Mesodermal cell (in vitro differentiated cells): ENCODE measurements around the gene CMC4.

Experiments
- H3K27ac ChIP-seq: 2 replicates; pipeline ENCODE4 v1.7.0; 2013; ENCODE audit warnings: mild to moderate bottlenecking, low read depth, low read length, moderate library complexity; ENCODE audit not compliant: severe bottlenecking
- H3K36me3 ChIP-seq: 2 replicates; pipeline ENCODE4 v1.7.1; 2013; ENCODE audit warnings: mild to moderate bottlenecking, low read length, moderate library complexity; ENCODE audit not compliant: control insufficient read depth, insufficient read depth
- H3K4me1 ChIP-seq: one replicate; pipeline ENCODE4 v1.7.1; 2013; ENCODE audit warnings: mild to moderate bottlenecking, low read length; ENCODE audit not compliant: insufficient read depth, control insufficient read depth, poor library complexity, severe bottlenecking
- H3K4me3 ChIP-seq: 2 replicates; pipeline ENCODE4 v1.7.0; 2013; ENCODE audit warnings: low read length, control low read depth, mild to moderate bottlenecking; ENCODE audit not compliant: insufficient read depth, poor library complexity, severe bottlenecking; ENCODE audit errors: extremely low read depth
- H3K9me3 ChIP-seq: 2 replicates; pipeline ENCODE4 v1.7.1; 2013; ENCODE audit warnings: mild to moderate bottlenecking, low read length, moderate library complexity; ENCODE audit not compliant: control insufficient read depth
- WGBS, 2 experiments: methylation state at CpG; one replicate each; pipeline ENCODE4 v1.1.5; 2013; ENCODE audit warnings: missing lambda C conversion rate in 2 of 2; ENCODE audit not compliant: insufficient coverage in 2 of 2; 5-methylcytosine and 5-hydroxymethylcytosine counted together

CMC4 gene

GRCh38 chrX:155071694-155072280, 851 bp upstream of the CMC4 start:
- H3K9me3 ChIP-seq, result no peaks in the 10 kb centered on the region
- H3K4me1 ChIP-seq, result peaks cover 6% of the 10 kb centered on the region
- H3K4me3 ChIP-seq, result peak overlapping the region; percentile 62
- WGBS, 2 experiments, result 0% methylated on average over 6 to 8 of the region's 25 CpGs
- peaks cover 20% of the 10 kb centered on the region for H3K36me3 ChIP-seq
- H3K27ac ChIP-seq, result peak overlapping the region; percentile 29

GRCh38 chrX:155070663-155070974, 317 bp downstream of the CMC4 start:
- no peaks in the 10 kb centered on the region for H3K9me3 ChIP-seq
- peak overlapping the region; percentile 10 for H3K27ac ChIP-seq
- no CpG with 5 or more reads among the region's 16 CpGs for WGBS, 2 experiments
- peak overlapping the region; percentile 49 for H3K4me3 ChIP-seq
- H3K36me3 ChIP-seq, result peaks cover 10% of the 10 kb centered on the region
- peaks cover 6% of the 10 kb centered on the region for H3K4me1 ChIP-seq

GRCh38 chrX:155070038-155070437, 898 bp downstream of the CMC4 start:
- Histone ChIP-seq H3K4me3 (peak overlapping the region; percentile 49), H3K9me3 (no peaks in the 10 kb centered on the region), H3K4me1 (peaks cover 6% of the 10 kb centered on the region), H3K36me3 (peaks cover 5% of the 10 kb centered on the region), H3K27ac (no peak overlapping the region)
- WGBS, 2 experiments, result 10% methylated on average over 4 of the region's 12 CpGs; no CpG with 5 or more reads in 1 of the 2 experiments

GRCh38 chrX:155069414-155069813, 1.5 kb downstream of the CMC4 start:
- no peak overlapping the region for H3K27ac ChIP-seq
- peaks cover 5% of the 10 kb centered on the region for H3K36me3 ChIP-seq
- no peak overlapping the region for H3K4me3 ChIP-seq
- peaks cover 6% of the 10 kb centered on the region for H3K4me1 ChIP-seq
- no peaks in the 10 kb centered on the region for H3K9me3 ChIP-seq
- WGBS, 2 experiments, result no CpG with 5 or more reads among the region's 1 CpG

- 67% methylated on average over 1 of the region's 1 CpG; no CpG with 5 or more reads in 1 of the 2 experiments for WGBS, 2 experiments
- peaks cover under 1% of the 10 kb centered on the region for H3K36me3 ChIP-seq
- H3K4me1 ChIP-seq, result peaks cover 6% of the 10 kb centered on the region
- peak overlapping the region; percentile 55 for H3K27ac ChIP-seq
- no peak overlapping the region for H3K4me3 ChIP-seq
- H3K9me3 ChIP-seq, result no peaks in the 10 kb centered on the region
Observed at GRCh38 chrX:155068165-155068564, 2.8 kb downstream of the CMC4 start.

- Histone ChIP-seq H3K27ac (no peak overlapping the region), H3K36me3 (peaks cover 11% of the 10 kb centered on the region), H3K9me3 (no peaks in the 10 kb centered on the region), H3K4me3 (no peak overlapping the region), H3K4me1 (no peaks in the 10 kb centered on the region)
- 96 to 100% methylated on average over 1 to 4 of the region's 8 CpGs for WGBS, 2 experiments
Observed at GRCh38 chrX:155065035-155065734, 5.8 kb downstream of the CMC4 start.

GRCh38 chrX:155061760-155062159, 9.2 kb downstream of the CMC4 start:
- Histone ChIP-seq H3K9me3 (no peaks in the 10 kb centered on the region), H3K27ac (no peak overlapping the region), H3K4me1 (no peaks in the 10 kb centered on the region), H3K36me3 (peaks cover 15% of the 10 kb centered on the region), H3K4me3 (no peak overlapping the region)
- WGBS, 2 experiments, result 83% methylated on average over 2 of the region's 4 CpGs; no CpG with 5 or more reads in 1 of the 2 experiments

GRCh38 chrX:155056877-155057792, 13.8 kb downstream of the CMC4 start:
- WGBS, 2 experiments, result 52% methylated on average over 7 of the region's 25 CpGs; no CpG with 5 or more reads in 1 of the 2 experiments
- Histone ChIP-seq H3K9me3 (no peaks in the 10 kb centered on the region), H3K36me3 (peaks cover 21% of the 10 kb centered on the region), H3K4me3 (no peak overlapping the region), H3K27ac (peak overlapping the region; percentile 10), H3K4me1 (no peaks in the 10 kb centered on the region)

GRCh38 chrX:155056471-155056870, 14.5 kb downstream of the CMC4 start:
- Histone ChIP-seq H3K4me1 (no peaks in the 10 kb centered on the region), H3K36me3 (peaks cover 28% of the 10 kb centered on the region), H3K9me3 (no peaks in the 10 kb centered on the region), H3K4me3 (no peak overlapping the region), H3K27ac (no peak overlapping the region)
- WGBS, 2 experiments, result no CpG with 5 or more reads among the region's 1 CpG

- H3K27ac ChIP-seq, result no peak overlapping the region
- peaks cover 21% of the 10 kb centered on the region for H3K36me3 ChIP-seq
- no peak overlapping the region for H3K4me3 ChIP-seq
- 90% methylated on average over 2 of the region's 3 CpGs; no CpG with 5 or more reads in 1 of the 2 experiments for WGBS, 2 experiments
- no peaks in the 10 kb centered on the region for H3K4me1 ChIP-seq
- H3K9me3 ChIP-seq, result no peaks in the 10 kb centered on the region
Observed at GRCh38 chrX:155055494-155055893, 15.4 kb downstream of the CMC4 start.
